ENCODE data around the gene GMDS. TPM values are rescaled to one million over a fixed set of nuclear protein-coding genes. Genes with fewer than 3 reads are reported as not detected.

The GMDS gene
- total RNA-seq, 1 donor from 2014 or later = 31.4 TPM

DNA sequence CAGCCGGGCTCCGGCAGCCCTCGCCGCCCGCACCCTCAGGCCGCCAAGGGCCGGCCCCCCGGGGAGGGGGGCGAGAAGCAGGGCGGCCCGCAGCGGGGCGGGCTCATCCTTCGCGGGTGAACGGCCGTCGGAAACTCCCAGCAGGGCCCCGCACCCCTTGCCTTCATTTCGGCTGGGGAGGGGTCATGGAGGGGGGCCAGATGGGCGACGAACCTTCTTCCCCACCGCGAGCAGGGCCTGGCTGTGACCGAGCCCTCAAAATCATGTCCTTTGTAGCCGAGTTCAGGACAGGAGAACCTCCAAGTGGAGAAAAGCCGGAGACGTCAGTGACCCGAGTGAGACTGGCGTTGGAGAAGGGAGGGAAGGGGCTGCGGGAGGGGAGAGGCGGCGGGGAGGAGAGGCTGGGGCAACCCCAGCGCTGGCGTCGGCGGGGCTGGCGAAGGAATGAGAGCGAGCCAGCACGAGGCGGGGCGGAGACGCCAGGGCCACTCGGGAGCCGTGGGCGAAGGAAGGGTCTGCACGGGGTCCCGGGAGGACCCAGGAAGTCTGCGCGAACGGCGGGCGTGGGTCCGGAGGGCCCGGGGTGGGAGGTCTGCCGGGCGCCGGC, 636.3 kb downstream of the GMDS start:
- peak; percentile 51 for ATAC-seq
- peak; percentile 81 for DNase-seq (ENCODE audit: low spot score)

DNA sequence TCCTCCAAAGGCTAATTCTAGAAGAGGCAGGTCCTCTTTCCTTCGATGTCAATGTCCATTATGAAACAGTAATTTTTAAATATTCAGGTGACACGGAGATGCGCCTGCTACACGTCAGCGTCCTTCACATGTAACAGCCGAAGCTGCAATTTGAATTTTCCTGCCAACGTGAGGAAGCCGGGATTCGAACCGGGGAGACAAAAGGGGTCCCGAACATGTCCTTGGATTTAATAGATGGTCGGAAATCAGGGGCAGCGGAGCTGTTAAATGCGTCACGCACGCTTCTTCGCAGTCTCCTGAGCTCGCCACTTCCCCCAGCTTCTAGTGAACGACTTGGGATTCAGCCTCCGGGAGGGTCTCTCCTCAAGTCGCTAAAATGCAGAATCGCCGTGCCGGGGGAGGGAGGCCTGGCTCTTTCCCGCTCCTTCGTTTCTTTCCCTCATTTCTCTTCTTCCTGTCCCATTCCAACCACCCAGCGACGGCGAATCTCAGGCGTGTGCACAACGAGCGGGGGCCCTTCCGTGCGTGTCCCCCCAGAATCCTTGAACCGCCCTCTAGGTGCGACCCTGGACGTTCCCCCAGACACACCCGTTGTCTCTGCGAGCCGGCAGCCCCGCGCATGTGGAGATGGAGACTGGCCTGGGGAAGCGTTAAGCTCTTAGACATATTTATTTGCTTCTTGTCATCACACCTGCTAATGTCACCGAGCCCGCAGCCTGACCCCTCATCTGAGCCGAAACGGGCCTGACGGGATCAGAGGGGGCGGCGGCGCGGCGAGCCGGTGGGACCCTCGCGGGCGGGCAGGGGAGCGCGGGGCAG, 637.0 kb downstream of the GMDS start:
- intact Hi-C loops (cut with DNase I) = no loop called here
- no peak for ATAC-seq
- no peak for DNase-seq (ENCODE audit: low spot score)

More for the DNA sequence above, 636.3 kb downstream of the GMDS start:
- intact Hi-C loops (cut with DNase I) = no loop called here

DNA sequence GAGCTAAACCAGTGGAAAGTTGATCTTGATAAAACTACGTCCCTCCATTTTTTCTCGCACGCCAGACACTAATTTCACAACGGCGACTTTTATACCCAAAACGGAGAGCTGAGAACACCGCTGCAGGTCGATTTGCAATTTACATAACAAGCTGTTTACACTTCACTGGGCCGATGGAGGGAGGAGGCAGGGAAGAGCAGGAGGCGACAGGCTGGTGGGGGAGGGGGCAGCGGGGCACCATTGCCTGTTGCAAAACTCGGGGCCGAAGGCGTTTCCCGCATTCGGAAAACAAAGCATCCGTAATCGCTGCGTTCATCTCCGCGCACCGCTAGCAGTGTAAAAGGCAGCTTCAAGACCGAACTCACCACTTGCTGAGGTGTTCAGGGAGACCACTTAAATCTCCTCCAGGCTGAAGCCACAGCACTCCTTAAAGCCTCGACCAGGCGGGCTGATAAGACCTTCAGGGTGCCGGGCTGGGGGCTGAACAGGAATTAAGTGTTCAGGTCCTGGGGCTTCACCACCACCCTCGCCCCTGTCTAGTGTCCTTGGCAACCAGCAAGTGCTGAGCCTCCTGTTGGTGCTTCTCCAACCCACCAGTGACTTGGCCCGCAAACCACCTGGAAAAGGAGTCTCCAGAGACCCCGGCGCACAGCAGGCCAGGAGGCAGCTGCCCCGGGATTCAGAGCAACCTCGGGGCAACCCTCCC, 637.7 kb downstream of the GMDS start:
- DNase-seq (ENCODE audit: low spot score) (no peak), ATAC-seq (peak; percentile 3)
- intact Hi-C loops (cut with DNase I) = no loop called here

DNA sequence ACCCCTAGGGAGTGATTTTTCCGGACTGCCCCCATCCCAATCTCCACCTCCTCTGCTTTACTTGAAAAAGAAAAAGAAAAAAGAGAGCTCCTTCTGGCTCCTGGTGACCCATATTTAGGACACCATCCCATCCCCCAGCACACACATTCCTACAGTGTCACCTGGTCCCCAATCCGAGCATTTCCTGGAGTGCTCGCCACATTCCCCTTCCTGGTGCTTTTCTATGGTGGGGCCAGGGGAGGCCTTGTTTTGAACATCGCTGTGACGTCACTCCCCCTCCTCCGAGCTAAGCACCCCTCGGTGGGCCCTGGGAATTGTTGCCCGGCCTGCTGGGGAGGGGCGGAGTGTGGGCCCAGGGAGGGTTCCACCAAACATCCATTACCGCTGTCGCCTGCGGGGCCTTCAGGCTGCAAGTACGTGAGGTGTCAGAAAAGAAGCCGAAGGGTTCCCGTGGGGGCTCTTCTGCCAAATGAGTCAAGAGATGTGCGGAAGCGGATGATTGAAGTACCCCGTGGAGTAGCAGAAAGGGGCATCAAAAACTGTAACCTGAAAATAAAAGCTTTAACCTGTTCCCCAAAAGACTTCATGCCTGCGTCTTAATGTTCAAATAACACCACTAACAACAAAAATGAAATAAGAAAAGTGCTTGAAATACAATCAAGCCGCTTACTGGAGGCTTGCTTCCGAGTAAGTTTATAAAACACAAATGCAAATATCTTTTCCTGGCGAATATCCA, 638.5 kb downstream of the GMDS start:
- ATAC-seq (no peak), DNase-seq (ENCODE audit: low spot score) (no peak)
- intact Hi-C loops (cut with DNase I) = no loop called here

DNA sequence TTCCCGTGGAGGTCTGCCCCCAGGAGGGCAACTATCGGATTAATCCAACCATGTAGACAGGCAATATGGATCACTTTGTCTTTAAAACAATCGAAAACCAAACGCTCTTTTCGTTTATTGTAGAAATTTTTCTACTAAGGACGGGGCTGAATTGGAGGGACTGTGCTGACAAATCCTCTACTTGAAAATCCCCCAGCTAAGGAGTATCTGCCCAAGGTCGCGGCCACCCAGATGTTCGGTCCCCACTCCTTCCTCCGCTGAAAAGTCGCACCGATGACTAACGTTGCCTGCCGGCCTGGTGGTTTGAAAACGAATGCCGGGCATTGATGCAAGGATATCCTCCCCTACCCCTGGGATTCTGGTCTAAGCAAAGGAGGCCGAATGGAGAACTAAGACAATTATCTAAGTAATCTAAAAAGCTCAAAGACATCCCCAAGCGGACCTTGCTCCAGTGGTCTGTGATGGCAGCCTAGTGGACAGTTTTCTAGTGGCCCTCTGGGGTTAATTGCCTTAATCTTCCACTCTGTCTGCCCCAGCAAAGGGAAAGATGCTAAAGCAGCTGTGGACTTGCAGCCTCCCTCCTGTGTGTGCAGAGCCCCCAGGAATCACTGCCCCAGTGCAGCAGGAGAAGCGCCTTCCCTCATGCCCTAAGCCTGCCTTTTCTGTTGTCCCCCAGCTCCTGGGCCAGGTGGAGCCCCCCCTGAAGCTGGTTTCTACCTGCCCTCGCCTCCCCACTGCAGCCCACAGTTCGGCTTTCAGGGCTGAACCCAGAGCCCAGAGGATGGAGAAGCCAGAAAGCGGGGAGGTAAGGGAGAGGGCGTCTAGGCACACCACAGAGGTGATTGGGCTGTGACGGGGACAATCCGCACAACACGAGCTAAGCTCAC, 639.3 kb downstream of the GMDS start:
- intact Hi-C loops (cut with DNase I) = no loop called here
- DNase-seq (ENCODE audit: low spot score) (no peak), ATAC-seq (no peak)

DNA sequence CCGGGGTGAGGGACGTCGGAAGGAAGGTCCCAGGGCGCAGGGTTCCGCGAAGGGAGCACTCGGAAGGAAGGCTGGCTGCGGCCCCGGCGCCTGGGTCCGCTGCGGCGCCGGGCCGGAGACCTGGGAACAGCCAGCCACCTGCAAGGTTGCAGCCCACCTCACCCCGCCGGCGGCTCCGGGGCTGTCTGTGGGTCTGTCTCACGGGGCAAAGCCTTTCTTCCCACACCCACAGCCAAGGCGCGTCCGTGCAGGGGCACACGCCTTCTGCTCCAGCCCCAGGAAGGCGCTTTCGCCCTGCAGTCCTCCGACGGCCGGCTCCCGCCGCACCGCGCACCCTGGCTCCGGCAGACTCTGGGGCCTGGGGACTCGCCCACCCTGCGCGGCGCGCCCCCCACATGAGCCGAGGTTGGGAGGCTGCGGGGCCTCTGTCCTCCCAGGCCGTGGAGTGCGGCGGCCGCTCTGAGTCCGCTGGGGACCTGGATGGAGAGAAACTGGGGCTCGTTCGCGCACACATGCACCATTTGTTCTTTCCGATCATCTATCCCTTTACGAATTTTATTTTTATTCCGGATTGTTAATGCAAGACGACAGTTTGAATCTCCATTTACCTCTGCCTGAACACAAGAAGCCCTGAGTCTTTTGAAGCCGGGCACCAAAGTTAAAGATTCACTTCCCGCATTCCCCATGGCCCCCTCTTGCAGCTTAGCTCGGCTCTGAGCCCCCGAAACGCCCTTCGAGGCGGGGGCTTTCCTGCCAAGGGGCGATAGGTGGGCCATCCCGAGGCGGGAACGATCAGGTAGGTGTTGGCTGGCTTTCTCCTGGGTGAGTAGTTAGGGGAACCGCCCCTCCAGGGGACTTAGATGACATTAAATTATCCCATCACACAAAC, 640.2 kb downstream of the GMDS start:
- intact Hi-C loops (cut with DNase I) = no loop called here
- ATAC-seq (no peak), DNase-seq (ENCODE audit: low spot score) (no peak)

DNA sequence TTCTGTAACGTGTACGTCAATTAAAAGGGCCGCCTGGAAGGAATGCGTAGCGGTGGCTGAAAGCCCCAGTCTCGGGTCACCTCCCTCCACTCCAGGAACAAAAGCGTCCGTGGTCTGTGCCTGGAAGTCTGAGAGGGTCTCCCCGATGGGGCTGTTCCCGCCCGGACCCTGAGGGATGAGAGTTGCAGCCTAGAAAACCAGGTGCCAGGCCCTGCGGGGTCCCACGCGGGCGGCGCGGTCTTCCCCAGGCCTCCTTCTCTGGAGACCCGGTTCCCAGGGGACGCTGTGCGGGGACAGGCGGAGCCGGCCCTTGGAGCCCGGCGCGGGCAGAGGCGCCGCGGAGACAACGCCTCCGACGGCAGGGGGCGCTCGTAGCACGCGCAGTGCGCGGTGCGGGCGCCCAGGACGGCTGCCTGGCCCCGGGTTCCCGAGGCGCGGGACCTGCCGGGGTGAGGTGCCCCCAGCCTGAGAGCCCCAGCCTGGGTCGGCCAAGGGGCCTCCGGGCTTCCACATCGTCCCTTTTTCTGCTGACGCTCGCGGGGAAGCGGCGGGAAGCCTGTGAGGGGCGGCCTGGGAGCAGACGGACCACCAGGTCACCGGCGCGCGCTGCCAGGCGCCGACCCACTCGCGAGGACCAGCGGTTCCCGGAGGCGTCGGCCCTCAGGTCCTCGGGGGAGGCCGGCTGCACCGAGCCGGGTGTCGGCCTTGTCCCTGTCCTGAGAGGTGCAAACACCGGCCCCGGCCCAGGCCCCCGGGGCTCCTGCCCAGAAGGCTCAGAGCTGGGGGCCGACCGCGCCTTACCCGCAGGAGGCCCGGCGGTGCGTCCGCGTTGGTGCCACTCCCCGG, 641.0 kb downstream of the GMDS start:
- intact Hi-C loops (cut with DNase I) = loop anchor here (5.0 kb wide), 4 partner anchors 503 to 1033 kb away; no protein-coding TSS in a partner anchor
- DNase-seq (ENCODE audit: low spot score) = peak; percentile 85
- peak; percentile 65 for ATAC-seq

DNA sequence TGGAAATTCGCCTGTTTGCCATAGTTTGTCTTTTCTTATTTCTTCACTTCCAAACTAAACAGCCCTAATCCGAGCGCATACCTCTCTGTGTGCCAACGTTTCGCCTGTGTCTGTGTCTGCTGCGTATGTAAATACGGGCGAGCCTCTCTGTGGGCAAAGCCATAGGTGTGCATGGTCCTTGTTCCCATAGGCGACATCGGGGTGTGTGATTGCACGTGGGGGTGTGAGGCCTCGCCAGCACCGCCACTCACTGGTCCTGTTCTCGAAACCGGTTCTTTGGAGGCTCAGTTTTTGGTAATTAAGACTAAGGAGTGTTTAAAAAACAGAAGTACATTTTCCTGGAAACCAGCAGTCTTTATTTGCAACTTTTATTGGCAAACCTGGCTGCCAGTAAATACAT, 641.7 kb downstream of the GMDS start:
- intact Hi-C loops (cut with DNase I) = loop anchor here (5.0 kb wide), 4 partner anchors 504 to 1034 kb away; no protein-coding TSS in a partner anchor
- ATAC-seq (no peak), DNase-seq (ENCODE audit: low spot score) (no peak)

DNA sequence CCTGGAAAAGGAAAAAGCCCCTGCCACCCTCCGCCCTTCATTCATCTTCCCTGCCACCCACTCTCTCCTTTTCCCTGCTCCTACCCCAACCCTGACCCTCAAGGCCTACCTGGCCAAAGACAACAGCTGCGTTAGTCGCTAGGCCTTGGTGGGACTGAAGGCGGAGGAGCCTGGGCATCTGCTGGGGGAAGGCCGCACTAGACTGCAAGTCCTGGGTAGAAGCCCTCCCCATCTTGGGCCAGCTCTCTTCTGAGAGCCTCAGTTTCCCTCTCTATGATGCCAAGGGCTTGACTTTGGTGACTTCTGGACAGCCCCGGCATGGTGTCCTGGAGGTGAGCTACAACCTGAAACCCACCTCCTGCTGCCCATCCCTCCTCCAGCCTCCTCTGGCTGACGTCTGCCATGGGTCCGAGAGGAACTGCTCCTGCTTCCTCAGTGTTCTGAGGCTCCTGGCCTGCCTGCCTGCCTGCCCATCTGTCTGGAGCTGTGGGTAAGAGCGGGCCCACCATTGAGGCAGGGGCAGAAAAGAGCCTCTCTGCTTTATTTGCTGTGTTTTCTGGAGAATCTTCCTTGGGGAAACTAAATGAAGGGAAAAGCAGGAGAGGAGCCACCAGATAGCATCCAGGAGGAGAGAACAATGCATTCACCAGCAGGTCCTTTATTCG, 643.2 kb downstream of the GMDS start:
- intact Hi-C loops (cut with DNase I) = loop anchor here (5.0 kb wide), 4 partner anchors 505 to 1035 kb away; no protein-coding TSS in a partner anchor
- ATAC-seq (no peak), DNase-seq (ENCODE audit: low spot score) (no peak)

DNA sequence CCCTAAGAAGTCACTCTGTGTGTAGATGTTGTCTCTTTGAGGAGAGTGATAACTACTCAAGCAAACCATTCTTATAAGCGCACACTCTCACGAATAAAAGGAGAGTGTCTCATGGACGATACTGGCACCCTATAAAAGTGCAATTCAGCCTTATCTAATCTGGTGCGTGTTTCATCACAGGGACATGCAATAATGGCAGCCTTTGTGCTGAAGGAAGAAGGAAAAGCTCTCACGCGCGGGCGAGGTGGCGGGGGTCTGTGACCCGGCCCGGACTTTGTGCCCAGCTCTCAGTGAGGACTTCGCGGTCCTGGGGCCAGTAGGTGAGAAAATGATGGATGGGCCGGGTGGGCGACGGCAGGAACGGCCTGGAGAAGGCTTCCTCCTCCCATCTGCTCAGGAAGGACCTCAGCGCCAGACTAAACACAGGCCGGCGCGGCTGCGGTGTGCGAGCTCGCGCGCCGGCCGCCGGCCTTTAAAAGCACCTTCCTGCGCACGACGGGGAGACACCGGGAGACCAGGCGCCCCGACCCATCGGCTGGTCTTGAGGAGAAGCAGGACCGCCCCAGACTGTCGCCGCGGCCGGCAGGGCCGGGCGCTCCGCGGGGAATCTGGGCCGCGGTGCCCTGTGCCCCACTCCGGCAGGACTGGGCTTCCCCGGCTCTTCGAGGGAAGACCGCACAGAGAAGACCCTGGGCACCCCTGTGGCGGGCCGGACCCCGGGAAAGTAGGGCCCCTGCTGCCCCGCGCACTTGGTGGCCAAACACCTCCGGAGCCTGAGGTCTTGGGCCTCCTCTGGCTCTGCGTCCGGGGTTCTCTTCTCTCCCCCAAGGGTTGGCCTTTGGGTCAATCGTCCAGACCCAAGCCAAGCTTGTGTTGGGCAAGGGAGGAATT, 644.0 kb downstream of the GMDS start:
- no peak for ATAC-seq
- intact Hi-C loops (cut with DNase I) = loop anchor here (5.0 kb wide), 4 partner anchors 506 to 1036 kb away; no protein-coding TSS in a partner anchor
- no peak for DNase-seq (ENCODE audit: low spot score)

DNA sequence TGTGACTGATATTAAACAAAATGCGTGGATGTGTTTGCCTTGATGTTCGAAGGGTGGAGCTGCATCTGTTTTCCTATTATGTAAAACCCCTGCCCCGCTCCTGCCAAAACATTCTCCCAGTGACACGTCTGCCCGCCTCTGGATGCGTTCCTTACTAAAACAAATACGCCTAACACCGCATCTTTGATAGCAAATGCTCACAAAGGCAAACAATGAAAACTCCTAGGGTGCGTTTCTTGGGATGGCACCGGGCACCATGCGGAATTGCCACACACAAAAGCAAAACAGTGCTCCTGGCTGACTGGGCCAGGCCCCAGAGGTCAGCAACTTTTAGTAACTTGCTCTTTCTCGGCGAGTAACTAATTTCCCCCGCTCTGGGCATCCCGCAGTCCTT, 644.6 kb downstream of the GMDS start:
- no peak for DNase-seq (ENCODE audit: low spot score)
- no peak for ATAC-seq
- intact Hi-C loops (cut with DNase I) = loop anchor here (5.0 kb wide), 4 partner anchors 507 to 1037 kb away; no protein-coding TSS in a partner anchor

DNA sequence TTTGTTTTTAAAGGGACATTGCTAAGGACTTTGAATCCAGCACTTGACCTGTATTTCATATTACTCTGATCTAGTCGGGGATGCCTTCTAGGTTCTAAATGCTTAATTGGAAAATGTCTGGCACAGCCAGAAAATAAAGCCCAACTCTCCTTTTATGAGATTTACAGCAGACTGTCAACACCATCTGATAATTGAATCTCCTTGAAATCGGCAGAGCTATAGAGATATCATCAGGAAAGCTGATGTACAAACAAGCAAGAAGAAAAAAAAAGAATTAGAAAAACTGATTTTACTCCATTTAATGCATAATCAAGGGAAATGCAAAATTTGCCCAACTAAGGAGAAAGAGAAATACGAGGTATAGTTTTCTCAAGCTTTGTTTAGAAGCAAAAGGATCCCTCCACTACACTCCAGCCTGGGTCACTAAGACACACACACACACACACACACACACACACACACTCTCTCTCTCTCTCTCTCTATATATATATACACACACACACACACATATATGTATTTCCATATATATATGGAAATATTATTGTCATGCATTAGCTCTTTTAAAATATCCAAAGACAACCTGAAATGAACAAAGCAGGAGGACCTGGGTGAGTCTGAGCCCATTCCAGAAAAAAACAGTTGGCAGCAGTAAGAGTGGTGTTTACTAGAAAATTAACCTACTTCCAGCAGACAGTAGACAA, 645.2 kb downstream of the GMDS start:
- ATAC-seq (no peak), DNase-seq (ENCODE audit: low spot score) (no peak)
- intact Hi-C loops (cut with DNase I) = loop anchor here (5.0 kb wide), 4 partner anchors 507 to 1037 kb away; no protein-coding TSS in a partner anchor

DNA sequence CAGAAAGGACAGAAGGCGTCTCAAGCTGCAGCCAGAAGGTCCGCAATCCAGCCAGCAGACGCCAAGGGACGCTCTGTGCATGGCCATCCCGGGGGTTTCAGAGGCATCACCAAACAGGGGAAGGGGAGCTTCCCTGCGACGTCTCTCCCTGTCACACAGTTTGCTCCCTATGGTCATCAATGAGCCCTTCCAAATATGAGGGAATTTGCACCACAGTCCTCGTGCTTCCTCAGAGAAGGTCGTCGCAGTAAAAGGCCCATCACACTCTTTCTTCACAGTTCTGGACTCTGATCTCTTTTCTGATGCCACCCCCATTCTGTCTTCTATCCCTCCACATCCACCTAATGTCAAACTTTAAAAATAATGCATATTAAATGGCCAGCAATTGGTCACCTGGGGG, 645.9 kb downstream of the GMDS start:
- intact Hi-C loops (cut with DNase I) = no loop called here
- ATAC-seq = no peak
- DNase-seq (ENCODE audit: low spot score) = no peak

DNA sequence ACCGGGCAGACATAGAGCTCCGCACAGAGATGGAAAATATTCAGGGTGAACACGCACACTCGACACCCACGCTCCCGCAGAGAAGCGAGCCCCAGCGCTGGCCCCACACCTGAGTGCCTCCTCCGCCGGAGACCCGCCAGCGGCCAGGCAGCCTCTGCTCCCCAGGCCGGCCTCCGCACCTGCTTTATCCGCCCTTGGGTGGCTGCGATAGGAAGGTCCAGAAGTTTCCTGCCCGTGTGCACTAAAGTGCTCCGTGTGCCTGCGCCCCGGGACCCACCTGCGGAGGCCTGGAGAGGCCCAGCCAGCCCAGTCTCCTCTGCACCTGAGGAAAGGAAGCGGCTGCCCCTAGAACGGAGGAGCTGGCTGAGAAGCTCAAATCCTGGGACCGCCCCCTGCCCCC, 646.5 kb downstream of the GMDS start:
- ATAC-seq (no peak), DNase-seq (ENCODE audit: low spot score) (no peak)
- intact Hi-C loops (cut with DNase I) = no loop called here
